Progenitor cell of endocrine pancreas (in vitro differentiated cells): ENCODE results near the gene HNRNPAB. TPM values are rescaled to one million over a fixed set of nuclear protein-coding genes. Genes with fewer than 3 reads are reported as not detected.

Experiments used
- DNase-seq: peaks from one replicate; pipeline ENCODE4 v3.0.0; 2021; ENCODE audit warnings: low spot score; ENCODE audit not compliant: unreplicated experiment
- H3K27ac Mint-ChIP-seq: 2 replicates; pipeline ENCODE4 v1.8.0; 2021; ENCODE audit warnings: mild to moderate bottlenecking, moderate library complexity, mixed read lengths
- H3K27me3 Mint-ChIP-seq: 2 replicates; pipeline ENCODE4 v1.8.0; 2021; ENCODE audit warnings: mixed read lengths
- H3K36me3 Mint-ChIP-seq: 2 replicates; pipeline ENCODE4 v1.8.0; 2022; ENCODE audit warnings: mixed read lengths; ENCODE audit not compliant: insufficient read depth
- H3K4me1 Mint-ChIP-seq: 2 replicates; pipeline ENCODE4 v1.8.0; 2021; ENCODE audit warnings: low read depth, mixed read lengths
- H3K4me3 Mint-ChIP-seq: 2 replicates; pipeline ENCODE4 v1.8.0; 2021; ENCODE audit warnings: low read depth, mild to moderate bottlenecking, moderate library complexity, mixed read lengths
- H3K9me3 Mint-ChIP-seq: 2 replicates; pipeline ENCODE4 v1.8.0; 2021; ENCODE audit warnings: low read depth, mixed read lengths
- CTCF ChIP-seq: fragments of 200-600 bp; sonication (generic); IDR thresholded peaks from one replicate; pipeline ENCODE4 v1.5.0; 2021; ENCODE audit warnings: antibody characterized with exemption, mild to moderate bottlenecking; ENCODE audit not compliant: unreplicated experiment
- total RNA-seq: library from RNA; stranded (reverse); gene quantifications from 2 replicates; pipeline ENCODE4 v1.2.1, GENCODE V29; 2021

HNRNPAB gene
- total RNA-seq, 1 donor from 2014 or later: 214 TPM

- Mint-ChIP-seq H3K36me3 (no peaks in the 10 kb centered on the region), H3K4me3 (no peak overlapping the region), H3K9me3 (no peaks in the 10 kb centered on the region), H3K27me3 (peaks cover 37% of the 10 kb centered on the region), H3K27ac (no peak overlapping the region), H3K4me1 (peaks cover 4% of the 10 kb centered on the region)
- TF ChIP-seq CTCF: no peak
- DNase-seq: no peak
Observed at GRCh38 chr5:178165581-178165980, 38.8 kb upstream of the HNRNPAB start.

- no peak for TF ChIP-seq CTCF
- H3K4me3 Mint-ChIP-seq: no peak overlapping the region
- peaks cover 10% of the 10 kb centered on the region for H3K27me3 Mint-ChIP-seq
- no peaks in the 10 kb centered on the region for H3K36me3 Mint-ChIP-seq
- H3K27ac Mint-ChIP-seq: no peak overlapping the region
- H3K9me3 Mint-ChIP-seq: no peaks in the 10 kb centered on the region
- no peak for DNase-seq
- no peaks in the 10 kb centered on the region for H3K4me1 Mint-ChIP-seq
Observed at GRCh38 chr5:178170455-178170854, 33.9 kb upstream of the HNRNPAB start.

GRCh38 chr5:178174456-178174855 is 29.9 kb upstream of the HNRNPAB start:
- peaks cover 6% of the 10 kb centered on the region for H3K27me3 Mint-ChIP-seq
- no peaks in the 10 kb centered on the region for H3K36me3 Mint-ChIP-seq
- no peak overlapping the region for H3K27ac Mint-ChIP-seq
- no peak overlapping the region for H3K4me3 Mint-ChIP-seq
- no peaks in the 10 kb centered on the region for H3K9me3 Mint-ChIP-seq
- H3K4me1 Mint-ChIP-seq: no peaks in the 10 kb centered on the region
- TF ChIP-seq CTCF: no peak
- no peak for DNase-seq

- Mint-ChIP-seq H3K27me3 (peaks cover 3% of the 10 kb centered on the region), H3K4me1 (no peaks in the 10 kb centered on the region), H3K27ac (no peak overlapping the region), H3K9me3 (no peaks in the 10 kb centered on the region), H3K36me3 (no peaks in the 10 kb centered on the region), H3K4me3 (no peak overlapping the region)
- no peak for DNase-seq
- no peak for TF ChIP-seq CTCF
Observed at GRCh38 chr5:178176791-178177190, 27.5 kb upstream of the HNRNPAB start.

GRCh38 chr5:178177569-178177968 is 26.8 kb upstream of the HNRNPAB start:
- no peaks in the 10 kb centered on the region for H3K4me1 Mint-ChIP-seq
- DNase-seq: no peak
- TF ChIP-seq CTCF: no peak
- peaks cover 3% of the 10 kb centered on the region for H3K27me3 Mint-ChIP-seq
- no peaks in the 10 kb centered on the region for H3K9me3 Mint-ChIP-seq
- no peaks in the 10 kb centered on the region for H3K36me3 Mint-ChIP-seq
- no peak overlapping the region for H3K27ac Mint-ChIP-seq
- H3K4me3 Mint-ChIP-seq: no peak overlapping the region
